ENCODE measurements around the gene TMEM179B.

TMEM179B gene

DNA sequence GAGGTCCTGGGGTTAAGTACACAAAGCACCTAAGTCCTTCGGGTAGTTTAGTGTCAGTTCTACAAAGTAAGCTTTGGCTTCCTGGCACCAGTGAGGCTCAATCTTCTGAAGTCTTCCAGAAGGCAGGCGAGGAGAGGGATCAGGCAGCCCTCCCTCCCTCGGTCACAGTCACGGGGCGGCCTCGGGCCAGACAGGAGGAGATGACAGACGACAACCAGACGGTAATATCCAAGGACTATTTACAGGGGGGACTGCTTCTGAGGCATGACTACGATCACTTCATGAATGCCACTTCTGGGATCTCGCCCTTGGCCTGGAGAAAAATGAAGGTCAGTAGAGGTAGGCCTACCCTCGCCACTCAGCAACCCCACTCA, 5.0 kb downstream of the TMEM179B start:
- Histone ChIP-seq H3K4me3 (replicated peaks; ENCODE audit: insufficient read depth, low read length) (peak overlapping the region; percentile 97), H3K27ac (replicated peaks) (peak overlapping the region; percentile 87), H3K27me3 (ENCODE audit: insufficient read depth, poor library complexity, severe bottlenecking) (no peaks in the 10 kb centered on the region)
- no peak for DNase-seq (ENCODE audit: low read depth in 1 of 2, low spot score in 1 of 2)
- TF ChIP-seq, protein P1, sequence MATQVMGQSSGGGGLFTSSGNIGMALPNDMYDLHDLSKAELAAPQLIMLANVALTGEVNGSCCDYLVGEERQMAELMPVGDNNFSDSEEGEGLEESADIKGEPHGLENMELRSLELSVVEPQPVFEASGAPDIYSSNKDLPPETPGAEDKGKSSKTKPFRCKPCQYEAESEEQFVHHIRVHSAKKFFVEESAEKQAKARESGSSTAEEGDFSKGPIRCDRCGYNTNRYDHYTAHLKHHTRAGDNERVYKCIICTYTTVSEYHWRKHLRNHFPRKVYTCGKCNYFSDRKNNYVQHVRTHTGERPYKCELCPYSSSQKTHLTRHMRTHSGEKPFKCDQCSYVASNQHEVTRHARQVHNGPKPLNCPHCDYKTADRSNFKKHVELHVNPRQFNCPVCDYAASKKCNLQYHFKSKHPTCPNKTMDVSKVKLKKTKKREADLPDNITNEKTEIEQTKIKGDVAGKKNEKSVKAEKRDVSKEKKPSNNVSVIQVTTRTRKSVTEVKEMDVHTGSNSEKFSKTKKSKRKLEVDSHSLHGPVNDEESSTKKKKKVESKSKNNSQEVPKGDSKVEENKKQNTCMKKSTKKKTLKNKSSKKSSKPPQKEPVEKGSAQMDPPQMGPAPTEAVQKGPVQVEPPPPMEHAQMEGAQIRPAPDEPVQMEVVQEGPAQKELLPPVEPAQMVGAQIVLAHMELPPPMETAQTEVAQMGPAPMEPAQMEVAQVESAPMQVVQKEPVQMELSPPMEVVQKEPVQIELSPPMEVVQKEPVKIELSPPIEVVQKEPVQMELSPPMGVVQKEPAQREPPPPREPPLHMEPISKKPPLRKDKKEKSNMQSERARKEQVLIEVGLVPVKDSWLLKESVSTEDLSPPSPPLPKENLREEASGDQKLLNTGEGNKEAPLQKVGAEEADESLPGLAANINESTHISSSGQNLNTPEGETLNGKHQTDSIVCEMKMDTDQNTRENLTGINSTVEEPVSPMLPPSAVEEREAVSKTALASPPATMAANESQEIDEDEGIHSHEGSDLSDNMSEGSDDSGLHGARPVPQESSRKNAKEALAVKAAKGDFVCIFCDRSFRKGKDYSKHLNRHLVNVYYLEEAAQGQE (IDR thresholded peaks at IDR 0.05; ENCODE audit: insufficient replicate concordance, low read depth) = no peak
- TF ChIP-seq SPI1 (IDR thresholded peaks at IDR 0.05; ENCODE audit: borderline replicate concordance, low read depth) = no peak
- no peak for TF ChIP-seq GABPA (IDR thresholded peaks at IDR 0.05; ENCODE audit: low read depth)
- TF ChIP-seq POLR2AphosphoS5 (IDR thresholded peaks at IDR 0.05; ENCODE audit: low read depth) = no peak
- TF ChIP-seq, protein P2, sequence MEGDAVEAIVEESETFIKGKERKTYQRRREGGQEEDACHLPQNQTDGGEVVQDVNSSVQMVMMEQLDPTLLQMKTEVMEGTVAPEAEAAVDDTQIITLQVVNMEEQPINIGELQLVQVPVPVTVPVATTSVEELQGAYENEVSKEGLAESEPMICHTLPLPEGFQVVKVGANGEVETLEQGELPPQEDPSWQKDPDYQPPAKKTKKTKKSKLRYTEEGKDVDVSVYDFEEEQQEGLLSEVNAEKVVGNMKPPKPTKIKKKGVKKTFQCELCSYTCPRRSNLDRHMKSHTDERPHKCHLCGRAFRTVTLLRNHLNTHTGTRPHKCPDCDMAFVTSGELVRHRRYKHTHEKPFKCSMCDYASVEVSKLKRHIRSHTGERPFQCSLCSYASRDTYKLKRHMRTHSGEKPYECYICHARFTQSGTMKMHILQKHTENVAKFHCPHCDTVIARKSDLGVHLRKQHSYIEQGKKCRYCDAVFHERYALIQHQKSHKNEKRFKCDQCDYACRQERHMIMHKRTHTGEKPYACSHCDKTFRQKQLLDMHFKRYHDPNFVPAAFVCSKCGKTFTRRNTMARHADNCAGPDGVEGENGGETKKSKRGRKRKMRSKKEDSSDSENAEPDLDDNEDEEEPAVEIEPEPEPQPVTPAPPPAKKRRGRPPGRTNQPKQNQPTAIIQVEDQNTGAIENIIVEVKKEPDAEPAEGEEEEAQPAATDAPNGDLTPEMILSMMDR (IDR thresholded peaks at IDR 0.05; ENCODE audit: insufficient read depth, low read length) = no peak

DNA sequence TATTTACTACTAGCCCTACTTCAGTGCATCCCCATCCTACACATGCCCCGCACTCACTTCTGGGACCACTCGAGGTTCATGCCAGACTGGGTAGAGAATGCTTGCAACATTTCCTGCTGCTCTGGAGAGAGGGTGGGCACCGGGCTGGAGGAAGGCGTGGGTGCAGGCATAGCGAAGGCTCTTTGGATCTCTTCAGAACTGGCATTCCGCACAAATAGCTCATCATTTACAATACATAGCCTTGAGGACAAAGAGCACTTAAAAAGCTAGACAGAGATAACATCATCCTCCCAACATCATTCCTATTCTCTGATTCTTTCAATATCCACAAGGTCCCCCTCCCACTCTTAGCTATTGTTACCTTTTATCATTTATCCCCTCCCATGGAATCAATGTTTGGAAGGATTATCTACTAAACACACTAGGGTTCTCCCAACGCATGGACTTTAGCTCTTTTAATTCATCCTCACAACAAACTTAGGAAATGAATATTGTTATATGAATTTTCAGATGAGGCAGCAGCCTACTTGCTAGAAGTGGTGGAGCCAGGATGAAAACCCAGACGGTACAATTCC, 7.1 kb downstream of the TMEM179B start:
- Histone ChIP-seq H3K4me3 (replicated peaks; ENCODE audit: insufficient read depth, low read length) (no peak overlapping the region), H3K27me3 (ENCODE audit: insufficient read depth, poor library complexity, severe bottlenecking) (no peaks in the 10 kb centered on the region), H3K27ac (replicated peaks) (no peak overlapping the region)
- DNase-seq (ENCODE audit: low read depth in 1 of 2, low spot score in 1 of 2) = no peak
- TF ChIP-seq SPI1 (IDR thresholded peaks at IDR 0.05; ENCODE audit: borderline replicate concordance, low read depth) = no peak
- TF ChIP-seq GABPA (IDR thresholded peaks at IDR 0.05; ENCODE audit: low read depth) = no peak
- TF ChIP-seq, protein P1 (IDR thresholded peaks at IDR 0.05; ENCODE audit: insufficient replicate concordance, low read depth) = no peak
- no peak for TF ChIP-seq POLR2AphosphoS5 (IDR thresholded peaks at IDR 0.05; ENCODE audit: low read depth)
- TF ChIP-seq, protein P2 (IDR thresholded peaks at IDR 0.05; ENCODE audit: insufficient read depth, low read length) = no peak

DNA sequence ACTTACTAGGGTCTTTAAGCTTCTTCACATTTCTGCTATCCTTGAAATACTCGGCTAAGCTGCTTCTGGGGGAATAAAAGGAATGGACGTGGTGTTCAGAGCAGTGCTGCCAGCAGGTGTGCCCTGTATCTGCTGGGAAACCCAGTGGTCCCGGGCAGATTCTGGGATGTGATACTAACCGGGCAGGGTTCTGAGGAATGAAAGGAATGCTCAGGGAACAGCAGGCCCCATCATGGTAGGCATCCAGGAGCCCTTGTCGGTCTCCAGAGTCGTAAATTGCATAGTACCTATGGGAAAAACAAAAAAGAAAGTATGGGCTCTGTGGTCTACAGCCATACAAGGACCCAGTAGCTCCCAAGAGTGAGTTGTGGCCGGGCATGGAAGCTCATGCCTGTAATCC, 9.1 kb downstream of the TMEM179B start:
- H3K4me3 ChIP-seq (replicated peaks; ENCODE audit: insufficient read depth, low read length) = no peak overlapping the region
- TF ChIP-seq POLR2AphosphoS5 (IDR thresholded peaks at IDR 0.05; ENCODE audit: low read depth) (no peak), GABPA (IDR thresholded peaks at IDR 0.05; ENCODE audit: low read depth) (no peak), SPI1 (IDR thresholded peaks at IDR 0.05; ENCODE audit: borderline replicate concordance, low read depth) (no peak)
- TF ChIP-seq, protein P1 (IDR thresholded peaks at IDR 0.05; ENCODE audit: insufficient replicate concordance, low read depth) = no peak
- TF ChIP-seq, protein P2 (IDR thresholded peaks at IDR 0.05; ENCODE audit: insufficient read depth, low read length) = no peak
- no peak overlapping the region for H3K27ac ChIP-seq (replicated peaks)
- no peak for DNase-seq (ENCODE audit: low read depth in 1 of 2, low spot score in 1 of 2)
- no peaks in the 10 kb centered on the region for H3K27me3 ChIP-seq (ENCODE audit: insufficient read depth, poor library complexity, severe bottlenecking)

All from HL-60 (cell line).